ENCODE data around the gene MKRN2OS. TPM values are rescaled to one million over a fixed set of nuclear protein-coding genes. Genes with fewer than 3 reads are reported as not detected.

MKRN2OS gene
- total RNA-seq, 2 experiments from 2014 or later, result not detected

DNA sequence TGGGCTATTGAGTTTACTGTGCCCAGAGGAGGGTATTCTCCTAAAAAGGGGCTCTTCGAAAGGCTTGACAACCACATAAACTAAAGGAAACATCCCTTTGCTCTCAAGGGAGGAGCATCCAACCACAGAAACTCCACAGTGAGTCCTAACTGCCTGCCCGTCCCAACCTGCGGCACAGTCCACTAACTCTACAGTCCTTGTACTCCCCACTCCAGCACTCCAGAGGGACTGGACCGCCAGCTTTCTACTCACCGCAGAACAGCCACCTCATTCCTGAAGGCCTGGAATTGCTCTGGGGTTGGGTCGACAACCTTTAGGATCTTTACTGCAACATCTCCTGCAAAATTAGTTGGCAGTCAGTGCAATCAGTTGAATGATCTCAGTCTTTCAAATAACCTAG lies 46.2 kb upstream of the MKRN2OS start:
- intact Hi-C loops (cut with DNase I, micrococcal nuclease), result no loop called here
- Mint-ChIP-seq H3K4me1 (ENCODE audit: low read depth) (no peaks in the 10 kb centered on the region), H3K9me3 (no peaks in the 10 kb centered on the region), H3K27me3 (no peaks in the 10 kb centered on the region), H3K4me3 (no peak overlapping the region), H3K36me3 (ENCODE audit: low read depth) (peaks cover 86% of the 10 kb centered on the region), H3K27ac (peak overlapping the region; percentile 58)
- ATAC-seq (ENCODE audit: poor library complexity), result no peak
- TF ChIP-seq, protein P1, sequence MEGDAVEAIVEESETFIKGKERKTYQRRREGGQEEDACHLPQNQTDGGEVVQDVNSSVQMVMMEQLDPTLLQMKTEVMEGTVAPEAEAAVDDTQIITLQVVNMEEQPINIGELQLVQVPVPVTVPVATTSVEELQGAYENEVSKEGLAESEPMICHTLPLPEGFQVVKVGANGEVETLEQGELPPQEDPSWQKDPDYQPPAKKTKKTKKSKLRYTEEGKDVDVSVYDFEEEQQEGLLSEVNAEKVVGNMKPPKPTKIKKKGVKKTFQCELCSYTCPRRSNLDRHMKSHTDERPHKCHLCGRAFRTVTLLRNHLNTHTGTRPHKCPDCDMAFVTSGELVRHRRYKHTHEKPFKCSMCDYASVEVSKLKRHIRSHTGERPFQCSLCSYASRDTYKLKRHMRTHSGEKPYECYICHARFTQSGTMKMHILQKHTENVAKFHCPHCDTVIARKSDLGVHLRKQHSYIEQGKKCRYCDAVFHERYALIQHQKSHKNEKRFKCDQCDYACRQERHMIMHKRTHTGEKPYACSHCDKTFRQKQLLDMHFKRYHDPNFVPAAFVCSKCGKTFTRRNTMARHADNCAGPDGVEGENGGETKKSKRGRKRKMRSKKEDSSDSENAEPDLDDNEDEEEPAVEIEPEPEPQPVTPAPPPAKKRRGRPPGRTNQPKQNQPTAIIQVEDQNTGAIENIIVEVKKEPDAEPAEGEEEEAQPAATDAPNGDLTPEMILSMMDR (IDR thresholded peaks at IDR 0.05), result no peak
- DNase-seq, result no peak
- Histone ChIP-seq H3K4me3 (ENCODE audit: low read length) (no peak overlapping the region), H3K4me1 (ENCODE audit: insufficient read depth, low read length) (no peaks in the 10 kb centered on the region), H3K36me3 (ENCODE audit: insufficient read depth, low read length) (peaks cover 83% of the 10 kb centered on the region), H3K9me3 (ENCODE audit: control insufficient read depth in 1 of 2, insufficient read depth in 1 of 2, low read length in 2 of 2) (no peaks in the 10 kb centered on the region), H3K27ac (ENCODE audit: low read depth in 1 of 2, low read length in 2 of 2) (no peak overlapping the region), H3K27me3 (ENCODE audit: control insufficient read depth in 1 of 2, insufficient read depth in 2 of 2, low read length in 2 of 2) (no peaks in the 10 kb centered on the region)
- CTCF ChIA-PET, result no interaction called here
- POLR2A ChIA-PET, result no interaction called here

DNA sequence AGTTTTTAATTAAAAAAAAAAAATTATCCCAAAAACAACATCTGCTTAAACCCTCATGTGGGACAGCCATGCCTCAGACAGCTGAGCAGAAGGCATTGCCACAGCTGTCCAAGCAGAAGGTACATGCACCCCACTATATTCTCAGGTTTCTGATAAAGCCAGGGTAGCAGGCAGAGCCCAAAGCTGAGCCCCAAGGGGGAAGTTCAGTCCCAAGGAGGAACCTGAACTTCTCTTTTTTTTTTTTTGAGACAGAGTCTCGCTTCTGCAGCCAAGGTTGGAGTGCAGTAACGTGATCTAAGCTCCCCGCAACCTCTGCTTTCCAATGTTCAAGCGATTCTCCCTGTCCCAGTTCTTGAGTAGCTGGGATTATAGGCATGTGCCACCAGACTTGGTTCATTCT lies 44.8 kb upstream of the MKRN2OS start:
- no peak overlapping the region for H3K27ac ChIP-seq (ENCODE audit: low read depth in 1 of 2, low read length in 2 of 2)
- H3K4me3 ChIP-seq (ENCODE audit: low read length), result no peak overlapping the region
- H3K9me3 ChIP-seq (ENCODE audit: control insufficient read depth in 1 of 2, insufficient read depth in 1 of 2, low read length in 2 of 2), result no peaks in the 10 kb centered on the region
- POLR2A ChIA-PET, result interaction anchor here (1.1 to 1.4 kb wide), 2 partner anchors 18 to 74 kb away, joined by 3 to 4 read pairs; no protein-coding TSS in a partner anchor
- peaks cover 89% of the 10 kb centered on the region for H3K36me3 Mint-ChIP-seq (ENCODE audit: low read depth)
- intact Hi-C loops (cut with DNase I, micrococcal nuclease), result no loop called here
- H3K36me3 ChIP-seq (ENCODE audit: insufficient read depth, low read length), result peaks cover 82% of the 10 kb centered on the region
- DNase-seq (no peak), ATAC-seq (ENCODE audit: poor library complexity) (no peak)
- TF ChIP-seq, protein P1 (IDR thresholded peaks at IDR 0.05), result no peak
- H3K9me3 Mint-ChIP-seq, result no peaks in the 10 kb centered on the region
- no peaks in the 10 kb centered on the region for H3K27me3 ChIP-seq (ENCODE audit: control insufficient read depth in 1 of 2, insufficient read depth in 2 of 2, low read length in 2 of 2)
- no peaks in the 10 kb centered on the region for H3K4me1 Mint-ChIP-seq (ENCODE audit: low read depth)
- H3K27ac Mint-ChIP-seq, result no peak overlapping the region
- H3K4me3 Mint-ChIP-seq, result no peak overlapping the region
- CTCF ChIA-PET, result no interaction called here
- H3K27me3 Mint-ChIP-seq, result no peaks in the 10 kb centered on the region
- H3K4me1 ChIP-seq (ENCODE audit: insufficient read depth, low read length), result no peaks in the 10 kb centered on the region

DNA sequence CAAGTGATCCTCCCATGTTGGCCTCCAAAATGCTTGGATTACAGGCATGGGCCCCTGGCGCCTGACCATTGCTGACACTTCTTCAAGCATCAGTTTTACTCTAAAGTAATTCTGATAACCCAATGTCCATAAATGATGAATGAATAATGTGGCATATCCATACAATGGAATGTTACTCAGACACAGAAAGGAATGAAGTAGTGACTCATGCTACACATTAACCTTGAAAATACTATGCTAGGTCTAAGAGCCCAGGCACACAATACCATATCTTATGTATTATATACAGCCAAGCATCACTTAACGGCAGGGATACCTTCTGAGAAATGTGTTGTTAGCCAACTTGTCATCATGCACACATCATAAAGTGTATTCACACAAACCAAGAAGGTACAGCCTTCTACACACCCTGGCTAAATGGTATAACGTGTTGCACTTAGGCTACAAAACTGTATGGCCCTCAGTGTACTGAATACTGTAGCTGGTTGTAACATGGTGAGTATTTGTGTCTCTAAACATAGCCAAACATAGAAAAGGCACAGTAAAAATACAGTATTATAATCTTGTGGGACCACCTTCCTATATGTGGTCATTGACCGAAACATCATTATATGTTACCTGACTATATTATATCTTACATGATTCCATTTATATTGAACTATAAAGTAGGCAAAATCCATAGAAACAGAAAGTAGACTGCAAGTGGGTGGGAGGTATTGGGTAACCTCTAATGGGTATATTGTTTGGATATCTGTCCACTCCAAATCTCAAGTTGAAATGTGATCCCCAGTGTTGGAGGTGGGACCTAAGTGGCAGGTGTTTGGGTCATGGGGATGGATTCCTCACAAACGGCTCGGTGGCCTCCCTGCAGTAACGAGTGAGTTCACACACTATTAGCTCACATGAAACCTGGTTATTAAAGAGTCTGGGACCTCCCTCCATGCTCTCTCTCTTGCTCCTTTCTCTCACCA lies 43.0 kb upstream of the MKRN2OS start:
- no peak for ATAC-seq (ENCODE audit: poor library complexity)
- H3K36me3 Mint-ChIP-seq (ENCODE audit: low read depth), result peaks cover 88% of the 10 kb centered on the region

More for the DNA sequence above, 43.0 kb upstream of the MKRN2OS start:
- Histone ChIP-seq H3K27ac (ENCODE audit: low read depth in 1 of 2, low read length in 2 of 2) (no peak overlapping the region), H3K9me3 (ENCODE audit: control insufficient read depth in 1 of 2, insufficient read depth in 1 of 2, low read length in 2 of 2) (no peaks in the 10 kb centered on the region), H3K36me3 (ENCODE audit: insufficient read depth, low read length) (peaks cover 83% of the 10 kb centered on the region), H3K4me1 (ENCODE audit: insufficient read depth, low read length) (no peaks in the 10 kb centered on the region), H3K27me3 (ENCODE audit: control insufficient read depth in 1 of 2, insufficient read depth in 2 of 2, low read length in 2 of 2) (no peaks in the 10 kb centered on the region), H3K4me3 (ENCODE audit: low read length) (no peak overlapping the region)
- ChIA-PET POLR2A (interaction anchor here (1.4 kb wide), 1 partner anchor 76 kb away, joined by 4 read pairs; no protein-coding TSS in a partner anchor), CTCF (interaction anchor here (0.6 kb wide), 1 partner anchor 444 kb away, joined by 3 read pairs; no protein-coding TSS in a partner anchor)
- H3K4me1 Mint-ChIP-seq (ENCODE audit: low read depth), result no peaks in the 10 kb centered on the region
- H3K4me3 Mint-ChIP-seq, result no peak overlapping the region
- H3K27me3 Mint-ChIP-seq, result no peaks in the 10 kb centered on the region
- intact Hi-C loops (cut with DNase I, micrococcal nuclease), result no loop called here
- TF ChIP-seq, protein P1 (IDR thresholded peaks at IDR 0.05), result no peak
- no peak for DNase-seq
- H3K9me3 Mint-ChIP-seq, result no peaks in the 10 kb centered on the region
- peak overlapping the region; percentile 48 for H3K27ac Mint-ChIP-seq

All from CD4-positive, alpha-beta T cell (primary cell).